HepG2 (cell line): Measurements from ENCODE around the gene NREP.

Experiments used
- ARNT2 ChIP-seq: sonication (generic); formaldehyde crosslinking; IDR thresholded peaks from 2 replicates; pipeline ENCODE4 v1.8.0; 2022; ENCODE audit warnings: mild to moderate bottlenecking, low read depth, missing genetic modification reagents, moderate library complexity
- CBX1 ChIP-seq: IDR thresholded peaks from one replicate; pipeline ENCODE4 v1.6.1; 2016; ENCODE audit warnings: antibody characterized with exemption, low read depth
- CEBPB ChIP-seq: IDR thresholded peaks from 2 replicates; pipeline ENCODE4 v1.6.1; 2011; ENCODE audit warnings: low read depth, low read length, improper control_type of control experiment, borderline replicate concordance
- CHD4 ChIP-seq: fragments of 200-600 bp; sonication (generic); IDR thresholded peaks from 2 replicates; pipeline ENCODE4 v1.7.0; 2017; ENCODE audit warnings: mild to moderate bottlenecking, low read length, borderline replicate concordance
- EZH2 ChIP-seq: conservative IDR thresholded peaks from 2 replicates; pipeline ENCODE4 v1.6.1; 2012; ENCODE audit warnings: mild to moderate bottlenecking, low read depth, low read length, moderate library complexity
- MEIS2 ChIP-seq: sonication (generic); formaldehyde crosslinking; IDR thresholded peaks from 2 replicates; pipeline ENCODE4 v1.9.0; 2021; ENCODE audit warnings: mild to moderate bottlenecking, missing genetic modification reagents
- MXI1 ChIP-seq: IDR thresholded peaks from 3 replicates; pipeline ENCODE4 v1.6.1; 2012; ENCODE audit warnings: low read depth, low read length, inconsistent platforms, borderline replicate concordance
- PCBP2 ChIP-seq: fragments of 200-400 bp; formaldehyde crosslinking; optimal IDR thresholded peaks from 2 replicates; pipeline ENCODE3; 2018; ENCODE audit warnings: low read length, low read depth; ENCODE audit not compliant: poor library complexity, severe bottlenecking
- POLR2A ChIP-seq, 2 experiments: IDR thresholded peaks; 2 replicates each; pipeline ENCODE4 v1.6.1; 2011; ENCODE audit warnings: low read depth in 2 of 2, low read length in 2 of 2, mild to moderate bottlenecking in 1 of 2, moderate library complexity in 1 of 2; ENCODE audit not compliant: insufficient read depth in 1 of 2
- ZNF317 ChIP-seq: sonication (generic); formaldehyde crosslinking; IDR thresholded peaks from 2 replicates; pipeline ENCODE4 v1.5.0; 2020; ENCODE audit warnings: mild to moderate bottlenecking, missing genetic modification reagents
- ZSCAN9 ChIP-seq: IDR thresholded peaks from 2 replicates; pipeline ENCODE4 v1.6.1; 2016; ENCODE audit warnings: borderline replicate concordance
- TF ChIP-seq, protein P1 (sequence below): sonication (generic); formaldehyde crosslinking; IDR thresholded peaks from 2 replicates; pipeline ENCODE4 v1.4.0; 2020; ENCODE audit warnings: missing genetic modification reagents
- TF ChIP-seq, protein P2 (sequence below): sonication (generic); formaldehyde crosslinking; IDR thresholded peaks from 2 replicates; pipeline ENCODE4 v1.5.0; 2020; ENCODE audit warnings: mild to moderate bottlenecking, missing genetic modification reagents, moderate library complexity
- TF ChIP-seq, protein P3 (sequence below): sonication (generic); formaldehyde crosslinking; IDR thresholded peaks from 2 replicates; pipeline ENCODE4 v1.8.0; 2022; ENCODE audit warnings: mild to moderate bottlenecking, missing genetic modification reagents, borderline replicate concordance

DNA sequence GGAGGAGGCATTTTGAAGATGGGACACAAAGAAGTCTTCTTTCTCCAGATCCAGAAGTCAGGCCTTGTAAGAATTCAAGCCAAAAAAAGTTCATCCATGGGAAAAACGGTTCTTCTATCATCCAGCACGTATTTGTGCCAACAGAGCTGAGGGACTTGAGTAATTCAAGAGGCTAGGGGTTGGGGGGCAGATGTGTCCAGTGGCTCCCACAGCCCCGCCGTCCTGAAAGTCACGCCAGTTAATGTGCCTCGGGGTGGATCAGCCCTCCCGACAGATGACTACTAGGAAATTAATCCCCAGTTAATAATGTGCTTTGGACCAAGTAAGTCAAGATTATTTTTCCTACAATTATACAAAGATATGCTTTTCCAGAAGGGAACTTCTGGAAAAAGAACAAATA is 23.4 kb downstream of the NREP start:
- TF ChIP-seq, protein P1, sequence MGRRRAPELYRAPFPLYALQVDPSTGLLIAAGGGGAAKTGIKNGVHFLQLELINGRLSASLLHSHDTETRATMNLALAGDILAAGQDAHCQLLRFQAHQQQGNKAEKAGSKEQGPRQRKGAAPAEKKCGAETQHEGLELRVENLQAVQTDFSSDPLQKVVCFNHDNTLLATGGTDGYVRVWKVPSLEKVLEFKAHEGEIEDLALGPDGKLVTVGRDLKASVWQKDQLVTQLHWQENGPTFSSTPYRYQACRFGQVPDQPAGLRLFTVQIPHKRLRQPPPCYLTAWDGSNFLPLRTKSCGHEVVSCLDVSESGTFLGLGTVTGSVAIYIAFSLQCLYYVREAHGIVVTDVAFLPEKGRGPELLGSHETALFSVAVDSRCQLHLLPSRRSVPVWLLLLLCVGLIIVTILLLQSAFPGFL (CRISPR knock-in tag), result no peak
- TF ChIP-seq MXI1 (no peak), ZNF317 (CRISPR knock-in tag) (no peak), POLR2A (IDR thresholded peaks at IDR 0.05; ENCODE audit: insufficient read depth in 1 of 2, low read depth in 2 of 2, low read length in 2 of 2) (no peak), PCBP2 (no peak), EZH2 (no peak), ARNT2 (no peak), CBX1 (no peak), MEIS2 (CRISPR knock-in tag) (no peak), CHD4 (no peak), ZSCAN9 (CRISPR knock-in tag) (no peak), CEBPB (no peak)
- TF ChIP-seq, protein P2, sequence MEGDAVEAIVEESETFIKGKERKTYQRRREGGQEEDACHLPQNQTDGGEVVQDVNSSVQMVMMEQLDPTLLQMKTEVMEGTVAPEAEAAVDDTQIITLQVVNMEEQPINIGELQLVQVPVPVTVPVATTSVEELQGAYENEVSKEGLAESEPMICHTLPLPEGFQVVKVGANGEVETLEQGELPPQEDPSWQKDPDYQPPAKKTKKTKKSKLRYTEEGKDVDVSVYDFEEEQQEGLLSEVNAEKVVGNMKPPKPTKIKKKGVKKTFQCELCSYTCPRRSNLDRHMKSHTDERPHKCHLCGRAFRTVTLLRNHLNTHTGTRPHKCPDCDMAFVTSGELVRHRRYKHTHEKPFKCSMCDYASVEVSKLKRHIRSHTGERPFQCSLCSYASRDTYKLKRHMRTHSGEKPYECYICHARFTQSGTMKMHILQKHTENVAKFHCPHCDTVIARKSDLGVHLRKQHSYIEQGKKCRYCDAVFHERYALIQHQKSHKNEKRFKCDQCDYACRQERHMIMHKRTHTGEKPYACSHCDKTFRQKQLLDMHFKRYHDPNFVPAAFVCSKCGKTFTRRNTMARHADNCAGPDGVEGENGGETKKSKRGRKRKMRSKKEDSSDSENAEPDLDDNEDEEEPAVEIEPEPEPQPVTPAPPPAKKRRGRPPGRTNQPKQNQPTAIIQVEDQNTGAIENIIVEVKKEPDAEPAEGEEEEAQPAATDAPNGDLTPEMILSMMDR (CRISPR knock-in tag), result no peak
- TF ChIP-seq, protein P3, sequence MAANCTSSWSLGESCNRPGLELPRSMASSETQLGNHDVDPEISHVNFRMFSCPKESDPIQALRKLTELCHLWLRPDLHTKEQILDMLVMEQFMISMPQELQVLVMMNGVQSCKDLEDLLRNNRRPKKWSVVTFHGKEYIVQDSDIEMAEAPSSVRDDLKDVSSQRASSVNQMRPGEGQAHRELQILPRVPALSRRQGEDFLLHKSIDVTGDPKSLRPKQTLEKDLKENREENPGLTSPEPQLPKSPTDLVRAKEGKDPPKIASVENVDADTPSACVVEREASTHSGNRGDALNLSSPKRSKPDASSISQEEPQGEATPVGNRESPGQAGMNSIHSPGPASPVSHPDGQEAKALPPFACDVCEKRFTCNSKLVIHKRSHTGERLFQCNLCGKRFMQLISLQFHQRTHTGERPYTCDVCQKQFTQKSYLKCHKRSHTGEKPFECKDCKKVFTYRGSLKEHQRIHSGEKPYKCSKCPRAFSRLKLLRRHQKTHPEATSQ, result no peak
